GM13976 (cell line): ENCODE data around the gene ARL11.
A peak's percentile ranks its signal among the peaks of the same experiment; 100 is the strongest.

Experiments used
- DNase-seq: peaks from one replicate; pipeline ENCODE4 v3.0.0; 2012; ENCODE audit warnings: low spot score
- CTCF ChIP-seq: IDR thresholded peaks from 2 replicates; pipeline ENCODE4 v1.5.1; 2012; ENCODE audit warnings: borderline replicate concordance, mild to moderate bottlenecking; ENCODE audit not compliant: insufficient read depth; ENCODE audit errors: extremely low read depth, missing control alignments, control extremely low read depth
- in situ Hi-C: fragments of 300-500 bp; cut with MboI; formaldehyde crosslinking; loops from one replicate; pipeline ENCODE4 v1.12.0; 2022; ENCODE audit warnings: low sequenced_read_pairs, mixed read lengths, inconsistent platforms; ENCODE audit not compliant: unreplicated experiment

Gene ARL11

DNA sequence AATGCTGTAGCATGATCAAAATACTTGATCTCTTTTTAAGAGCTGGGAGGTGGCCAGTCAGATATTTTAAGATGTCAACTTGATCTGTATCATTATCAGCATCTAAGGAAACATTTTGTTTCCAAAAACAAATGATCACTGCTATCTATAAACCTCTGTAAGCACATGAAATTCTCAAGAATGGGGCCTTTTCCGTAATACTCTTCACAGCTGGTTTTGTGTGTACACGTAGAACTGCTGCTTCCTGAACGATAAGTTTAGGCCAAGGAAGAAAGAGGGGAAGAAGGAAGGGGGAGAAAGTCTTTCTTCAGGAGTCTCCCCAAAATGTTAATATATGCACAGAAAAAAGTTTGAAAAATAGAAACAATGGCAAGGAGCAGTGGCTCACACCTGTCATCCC, 25.7 kb downstream of the ARL11 start:
- no peak for DNase-seq
- in situ Hi-C loops: loop anchor here (10.0 kb wide), 1 partner anchor 191 kb away; no protein-coding TSS in a partner anchor
- no peak for TF ChIP-seq CTCF

- no peak for DNase-seq
- in situ Hi-C loops: loop anchor here (10.0 kb wide), 1 partner anchor 189 kb away; no protein-coding TSS in a partner anchor
- TF ChIP-seq CTCF: no peak
Observed at GRCh38 chr13:49655906-49656305, 27.6 kb downstream of the ARL11 start.

- no peak for TF ChIP-seq CTCF
- DNase-seq: no peak
- in situ Hi-C loops: loop anchor here (10.0 kb wide), 1 partner anchor 188 kb away; no protein-coding TSS in a partner anchor
Observed at GRCh38 chr13:49657241-49657641, 28.9 kb downstream of the ARL11 start.

GRCh38 chr13:49664606-49665005, 36.3 kb downstream of the ARL11 start:
- TF ChIP-seq CTCF: no peak
- DNase-seq: no peak
- in situ Hi-C loops: no loop called here

GRCh38 chr13:49667773-49668172, 39.5 kb downstream of the ARL11 start:
- no peak for DNase-seq
- no peak for TF ChIP-seq CTCF
- in situ Hi-C loops: no loop called here

- TF ChIP-seq CTCF: peak; percentile 23
Observed at GRCh38 chr13:49669735-49670309, 41.5 kb downstream of the ARL11 start.

More at GRCh38 chr13:49669735-49670309, 41.5 kb downstream of the ARL11 start:
- in situ Hi-C loops: no loop called here
- peak; percentile 48 for DNase-seq
